GM21825 (cell line): ENCODE results near the gene DCLRE1B.

ENCODE experiments used
- ATAC-seq: cut with Tn5 transposase; IDR thresholded peaks from one replicate; pipeline ENCODE4 v1.9.1; 2021; ENCODE audit warnings: mild to moderate bottlenecking, moderate library complexity; ENCODE audit not compliant: unreplicated experiment

DCLRE1B gene

DNA sequence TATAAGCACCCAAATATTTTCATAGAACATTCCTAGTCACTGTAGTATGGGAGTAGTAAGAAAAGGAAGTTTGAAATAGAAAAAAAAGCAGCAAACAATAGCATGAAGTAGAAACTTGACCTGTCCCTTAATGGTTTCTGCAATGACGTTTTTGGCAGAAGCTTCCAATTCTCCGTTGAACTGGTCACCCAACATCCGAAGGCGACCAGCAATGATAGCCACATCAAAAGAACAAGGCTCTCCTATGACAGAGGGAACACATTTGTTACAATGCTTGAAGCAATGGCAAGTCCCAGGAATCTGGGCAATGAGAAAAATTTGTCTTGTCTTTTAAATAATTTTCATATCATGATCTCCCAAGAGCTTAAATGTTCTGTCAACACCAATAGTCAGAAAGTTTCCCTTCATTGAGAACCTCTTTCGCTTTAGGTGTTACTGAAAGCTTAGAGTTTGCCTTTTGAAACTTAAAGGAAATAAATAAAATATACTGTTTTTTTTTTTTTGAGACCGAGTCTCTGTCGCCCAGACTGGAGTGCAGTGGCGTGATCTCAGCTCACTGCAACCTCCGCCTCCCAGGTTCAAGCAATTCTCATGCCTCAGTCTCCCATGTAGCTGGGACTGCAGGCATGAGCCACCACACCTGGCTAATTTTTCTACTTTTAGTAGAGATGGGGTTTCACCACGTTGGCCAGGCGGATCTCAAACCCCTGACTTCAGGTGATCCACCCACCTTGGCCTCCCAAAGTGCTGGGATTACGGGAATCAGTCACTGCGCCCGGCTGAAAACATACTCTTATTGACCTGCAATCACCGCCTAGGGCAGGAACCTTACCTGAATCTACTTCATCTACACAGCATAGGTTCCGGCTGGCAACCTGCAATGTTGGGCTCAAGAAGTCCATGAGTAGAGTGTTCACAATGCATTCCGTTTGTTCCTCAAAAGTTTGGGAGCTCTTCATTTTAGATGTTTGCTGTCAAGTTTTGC lies 18.4 kb upstream of the DCLRE1B start:
- no peak for ATAC-seq

GRCh38 chr1:113887402-113888175 lies 17.5 kb upstream of the DCLRE1B start, which contains the start of gene BCL2L15:
Gene BCL2L15 (minus strand): TSS chr1:113887581. CDS start chr1:113887375, 206 bp downstream.
- ATAC-seq, result no peak

GRCh38 chr1:113890816-113891215 lies 14.3 kb upstream of the DCLRE1B start:
- no peak for ATAC-seq

GRCh38 chr1:113891631-113892220 lies 13.4 kb upstream of the DCLRE1B start:
- no peak for ATAC-seq

DNA sequence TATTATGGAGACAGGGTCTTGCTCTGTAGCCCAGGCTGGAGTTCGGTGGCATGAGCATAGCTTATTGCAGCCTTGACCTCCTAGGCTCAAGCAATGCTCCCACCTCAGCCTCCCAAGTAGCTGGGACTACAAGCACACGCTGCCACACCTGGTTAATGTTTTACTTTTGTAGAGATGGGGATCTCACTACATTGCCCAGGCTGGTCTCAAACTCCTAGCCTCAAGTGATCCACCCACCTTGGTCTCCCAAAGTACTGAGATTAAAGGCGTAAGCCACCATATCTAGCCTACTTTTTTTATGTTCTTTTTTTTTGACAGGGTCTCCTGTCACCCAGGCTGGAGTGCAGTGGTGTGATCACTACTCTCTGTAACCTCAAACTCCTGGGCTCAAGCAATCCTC lies 11.9 kb upstream of the DCLRE1B start:
- ATAC-seq, result no peak

DNA sequence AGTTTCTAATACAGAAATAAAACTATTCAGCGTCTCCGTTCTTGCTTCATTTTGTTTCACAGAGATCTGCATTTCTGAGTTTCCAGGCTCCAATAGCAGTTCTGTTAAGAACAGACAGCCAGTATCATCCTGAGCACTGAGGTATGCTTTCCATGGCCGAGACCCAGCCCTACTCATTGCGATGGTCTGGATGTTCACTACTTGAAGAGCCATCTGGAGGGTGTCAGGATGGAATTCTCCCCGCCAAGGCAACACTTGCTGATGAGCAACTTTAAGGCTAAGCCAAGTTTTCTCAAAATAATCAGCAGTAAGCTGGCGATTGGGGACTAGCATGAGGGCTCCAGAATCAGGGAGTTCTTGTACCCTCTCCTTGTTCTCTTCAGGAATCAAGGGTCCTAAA lies 10.0 kb upstream of the DCLRE1B start:
- no peak for ATAC-seq

DNA sequence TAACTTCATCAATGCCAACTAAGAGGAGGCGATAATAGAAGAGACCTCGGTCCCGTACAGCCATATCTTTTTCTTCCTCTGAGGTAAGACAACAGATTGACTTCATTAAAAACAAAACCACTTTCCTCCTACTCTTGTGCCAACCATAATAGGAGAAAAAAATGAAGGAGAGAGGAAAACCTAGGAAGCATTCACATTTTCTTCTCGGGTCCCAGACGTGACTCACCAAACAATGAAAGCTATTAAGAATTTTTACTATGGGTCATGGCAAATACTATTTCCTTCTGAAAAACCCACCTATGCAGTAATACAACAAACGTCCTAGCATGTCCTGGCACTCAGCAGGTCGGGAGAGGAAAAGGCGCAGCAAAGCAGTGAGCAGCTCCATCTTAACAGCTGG lies 9.2 kb upstream of the DCLRE1B start:
- ATAC-seq, result no peak

- ATAC-seq, result no peak
Measured at GRCh38 chr1:113898241-113898814, 6.8 kb upstream of the DCLRE1B start.

- no peak for ATAC-seq
Measured at GRCh38 chr1:113899111-113899510, 6.0 kb upstream of the DCLRE1B start.

- ATAC-seq, result no peak
Measured at GRCh38 chr1:113901191-113901590, 3.9 kb upstream of the DCLRE1B start.

DNA sequence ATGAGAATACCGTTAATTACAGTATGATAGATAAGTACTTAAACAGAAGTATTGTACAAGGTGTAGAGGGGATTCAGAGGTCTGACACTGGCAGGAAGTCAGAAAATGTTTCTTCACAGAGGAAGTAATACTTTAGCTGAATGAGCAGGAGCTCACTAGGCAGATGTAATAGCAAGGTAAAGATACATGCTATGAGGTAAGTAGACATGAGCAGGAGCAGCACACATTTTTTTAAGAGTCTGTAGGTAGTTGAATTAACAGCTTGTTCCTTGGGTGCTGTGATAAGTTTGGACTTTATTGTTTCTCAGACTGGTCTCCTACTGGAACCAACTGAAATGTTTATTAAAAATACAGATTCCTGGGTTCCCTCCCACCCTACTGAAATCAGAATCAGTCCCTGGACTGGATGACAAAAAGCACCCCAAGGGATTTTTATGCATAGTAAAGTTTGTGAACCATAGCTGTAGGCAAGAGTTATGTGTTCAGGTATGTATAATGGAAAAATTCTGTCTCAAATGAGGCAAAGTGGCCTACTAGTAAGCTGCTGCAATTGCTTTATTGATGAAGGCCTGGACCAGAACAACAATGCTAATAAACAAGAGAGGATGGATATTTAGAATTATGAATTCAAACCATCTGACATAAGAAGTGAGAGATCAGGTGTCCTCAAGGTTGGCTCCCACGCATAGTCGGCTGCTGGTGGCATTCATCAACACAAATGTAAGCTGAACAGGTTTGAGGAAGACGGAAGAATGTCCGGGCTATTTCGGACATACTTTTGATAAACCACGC lies 1.4 kb upstream of the DCLRE1B start:
- ATAC-seq, result no peak

GRCh38 chr1:113904293-113904673 lies 843 bp upstream of the DCLRE1B start:
- peak; percentile 28 for ATAC-seq

GRCh38 chr1:113905435-113905861 lies 322 bp downstream of the DCLRE1B start:
- peak; percentile 0 for ATAC-seq

DNA sequence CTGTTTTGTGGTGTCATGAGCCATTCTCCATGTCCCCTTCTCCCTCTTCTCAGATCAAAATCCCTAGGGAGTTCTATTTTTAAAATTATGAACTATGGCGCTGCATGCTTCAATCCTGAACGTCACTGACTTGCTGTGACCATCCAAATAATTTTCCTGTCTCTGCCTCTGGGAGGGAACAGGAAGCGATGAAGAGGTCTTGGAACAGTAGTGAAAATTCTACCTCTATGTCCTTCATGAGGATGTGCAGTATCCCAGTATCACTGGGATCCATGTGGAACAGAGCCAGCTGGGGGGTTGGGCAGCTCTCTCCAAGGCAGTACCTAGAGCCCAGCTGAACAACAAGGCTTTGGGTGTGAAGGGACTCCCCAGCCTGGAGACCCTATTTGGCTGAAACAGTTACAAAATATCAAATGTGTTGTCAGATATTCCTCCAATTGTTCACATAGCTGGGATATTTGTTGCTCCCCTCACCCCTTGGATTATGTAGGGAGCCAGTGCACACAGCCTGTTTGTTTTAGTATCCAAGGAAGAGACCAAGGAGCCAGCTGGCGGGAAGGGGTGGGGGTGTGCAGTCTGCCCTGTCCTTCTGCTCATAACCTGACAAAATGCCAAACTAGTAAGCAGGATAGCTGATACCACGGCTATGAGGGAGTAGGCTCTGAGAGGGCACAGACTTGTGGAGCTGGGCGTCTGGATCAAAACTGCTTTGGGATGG lies 7.6 kb downstream of the DCLRE1B start:
- ATAC-seq, result no peak

DNA sequence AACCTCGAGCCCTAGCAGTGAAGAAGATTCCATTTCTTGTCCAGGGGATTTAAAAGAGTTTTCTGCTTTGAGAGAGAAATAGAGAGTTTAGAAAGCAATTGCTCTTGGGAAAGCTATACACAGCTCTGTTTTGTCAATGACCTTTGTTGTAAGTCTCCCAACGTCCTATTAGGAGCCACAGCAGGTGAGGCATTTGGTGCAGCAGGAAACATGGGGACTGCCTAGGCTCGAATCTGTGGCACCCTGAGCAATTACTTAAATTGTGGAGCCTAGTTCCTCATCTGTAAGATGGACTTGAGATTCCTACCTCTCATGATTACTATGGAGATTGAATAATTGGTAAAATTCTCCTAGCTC lies 8.2 kb downstream of the DCLRE1B start:
- no peak for ATAC-seq

DNA sequence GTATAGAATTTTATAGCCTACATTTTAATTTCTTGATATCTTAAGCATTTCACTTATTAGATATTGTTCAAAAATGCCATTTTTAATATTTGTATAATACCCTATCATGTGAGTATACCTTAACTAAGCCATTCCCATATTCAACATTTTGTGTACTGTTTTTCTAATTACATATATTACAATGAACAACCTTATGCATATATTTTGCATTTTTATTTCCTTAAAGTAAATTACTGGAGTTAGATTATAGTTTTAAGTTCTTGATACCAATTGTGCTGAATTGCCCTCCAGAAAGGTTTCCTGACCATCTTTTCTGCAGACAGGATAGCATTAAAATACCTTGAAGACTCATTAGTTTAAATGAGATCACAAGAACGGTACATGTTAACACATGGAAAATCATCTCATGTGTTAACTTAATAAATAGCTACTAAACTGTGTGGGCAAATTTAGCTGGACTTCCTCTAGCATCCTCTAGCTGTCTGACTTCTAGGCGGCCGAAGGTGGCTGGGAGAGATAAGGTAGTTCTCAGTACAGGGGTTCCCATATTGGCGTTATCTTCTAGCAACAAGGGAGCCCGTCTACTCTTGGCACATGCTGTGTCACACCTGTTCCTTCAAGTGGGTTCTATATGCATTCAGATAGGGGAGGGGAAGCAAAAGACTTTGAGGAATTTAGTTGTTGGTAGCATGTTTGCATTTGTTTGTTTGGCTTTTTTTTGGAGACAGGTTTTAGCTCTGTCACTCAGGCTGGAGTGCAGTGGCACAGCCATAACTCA lies 8.9 kb downstream of the DCLRE1B start:
- no peak for ATAC-seq

- no peak for ATAC-seq
Measured at GRCh38 chr1:113916974-113917373, 11.8 kb downstream of the DCLRE1B start.

DNA sequence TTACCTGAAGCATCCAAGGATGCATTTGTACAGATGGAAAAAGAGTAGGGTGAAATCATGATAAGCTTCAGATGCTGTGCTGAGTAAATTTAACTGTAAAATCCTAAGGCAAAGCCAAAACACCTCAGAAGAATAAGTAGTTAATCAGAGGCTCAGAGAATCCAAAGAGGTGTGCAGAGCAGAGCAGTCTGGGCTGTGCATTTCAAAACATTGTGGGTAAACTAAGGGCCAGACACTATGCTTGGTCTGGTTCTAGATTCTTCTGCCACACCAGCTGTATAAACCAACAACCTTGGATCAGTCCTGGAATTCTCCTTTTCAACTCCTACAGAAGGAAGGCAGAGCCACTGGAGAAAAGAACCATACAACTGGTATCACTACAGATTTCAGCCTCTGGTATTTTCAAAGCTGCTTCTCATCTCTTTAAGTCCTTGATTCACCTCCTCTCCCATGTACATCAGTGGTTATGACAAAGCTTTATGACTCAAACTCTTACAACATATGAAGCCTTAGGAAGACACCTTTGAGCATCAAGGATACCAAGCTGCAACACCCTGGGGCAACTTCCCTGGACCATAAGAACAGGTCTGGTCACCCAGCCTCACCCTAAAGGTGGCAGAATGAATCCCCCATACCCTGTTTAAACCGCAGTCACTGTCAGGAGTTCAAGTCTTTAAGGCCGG lies 12.4 kb downstream of the DCLRE1B start:
- no peak for ATAC-seq
